GM12878 (cell line): Measurements from ENCODE around the gene ZNF628. TPM values are rescaled to one million over a fixed set of nuclear protein-coding genes. Genes with fewer than 3 reads are reported as not detected.

ENCODE experiments used
- CBX3 ChIP-seq: fragments of 200-600 bp; sonication (generic); IDR thresholded peaks from 2 replicates; pipeline ENCODE4 v1.6.1; 2016; ENCODE audit warnings: low read depth, borderline replicate concordance
- CHD1 ChIP-seq: IDR thresholded peaks from 2 replicates; pipeline ENCODE4 v1.6.1; 2012; ENCODE audit warnings: low read depth, low read length, improper control_type of control experiment
- DPF2 ChIP-seq: fragments of 450-650 bp; IDR thresholded peaks from 2 replicates; pipeline ENCODE4 v1.6.1; 2017; ENCODE audit warnings: mild to moderate bottlenecking
- EED ChIP-seq: sonication (generic); IDR thresholded peaks from 2 replicates; pipeline ENCODE4 v1.6.1; 2016; ENCODE audit warnings: antibody characterized with exemption, low read depth
- EGR1 ChIP-seq, 2 experiments: IDR thresholded peaks; 1 replicate in 1 of 2; 2 replicates in 1 of 2; pipeline ENCODE4 v1.6.1; 2011 to 2012; ENCODE audit warnings: low read depth in 2 of 2, low read length in 2 of 2, borderline replicate concordance in 1 of 2, mild to moderate bottlenecking in 1 of 2, moderate library complexity in 1 of 2
- FOXK2 ChIP-seq: fragments of 450-650 bp; IDR thresholded peaks from 2 replicates; pipeline ENCODE4 v1.6.1; 2017; ENCODE audit warnings: mild to moderate bottlenecking, moderate library complexity
- GATAD2B ChIP-seq: fragments of 450-650 bp; conservative IDR thresholded peaks from 2 replicates; pipeline ENCODE4 v1.6.1; 2017; ENCODE audit warnings: low read depth, mild to moderate bottlenecking, moderate library complexity
- KAT2A ChIP-seq: conservative IDR thresholded peaks from 2 replicates; pipeline ENCODE4 v1.6.1; 2011; ENCODE audit warnings: low read depth, low read length; ENCODE audit not compliant: control insufficient read depth
- NFYA ChIP-seq: IDR thresholded peaks from 2 replicates; pipeline ENCODE4 v1.6.1; 2011; ENCODE audit warnings: low read depth, mild to moderate bottlenecking, low read length, improper control_type of control experiment, borderline replicate concordance
- NFYB ChIP-seq: IDR thresholded peaks from 2 replicates; pipeline ENCODE4 v1.6.1; 2011; ENCODE audit warnings: low read depth, mild to moderate bottlenecking, low read length, improper control_type of control experiment, moderate library complexity; ENCODE audit not compliant: insufficient read depth
- POLR2AphosphoS5 ChIP-seq: IDR thresholded peaks from 2 replicates; pipeline ENCODE4 v1.6.1; 2011; ENCODE audit warnings: mild to moderate bottlenecking, low read length, inconsistent platforms
- RELA ChIP-seq: fragments of 450-650 bp; IDR thresholded peaks from 2 replicates; pipeline ENCODE4 v1.8.0; 2014; ENCODE audit warnings: borderline replicate concordance; ENCODE audit not compliant: partially characterized antibody
- SIX5 ChIP-seq: IDR thresholded peaks from 2 replicates; pipeline ENCODE4 v1.6.1; 2011; ENCODE audit warnings: mild to moderate bottlenecking, low read depth, low read length, moderate library complexity; ENCODE audit not compliant: severe bottlenecking
- TBL1XR1 ChIP-seq: IDR thresholded peaks from 2 replicates; pipeline ENCODE4 v1.6.1; 2012; ENCODE audit warnings: low read depth, low read length, improper control_type of control experiment
- polyA plus RNA-seq, 11 experiments: library from polyadenylated mRNA; depleted of rRNA in 4 of 11; unstranded in 6 of 11; stranded (reverse) in 5 of 11; fragments of >200 nt; fragmentation: Nextera tagmentation in 4 of 11; fragmentation: Illumina TruSeq in 1 of 11; extraction: Ambion mirVana in 4 of 11; extraction: Trizol in 1 of 11; gene quantifications; 1 replicate in 1 of 11; 2 replicates in 10 of 11; pipeline versions ENCODE4 v1.2.1 to v1.2.3, GENCODE V29; 2011 to 2016; ENCODE audit warnings: inconsistent platforms in 2 of 11, missing spikeins in 2 of 11, low read depth in 1 of 11
- total RNA-seq, 4 experiments: library from RNA; depleted of rRNA in 3 of 4; stranded (reverse); fragments of >200 nt in 3 of 4; fragmentation: Illumina TruSeq in 1 of 4; extraction: Trizol in 1 of 4; gene quantifications; 2 replicates each; pipeline versions ENCODE4 v1.2.1 to v1.2.3, GENCODE V29; 2013 to 2021
- TF ChIP-seq, protein P1 (sequence below): fragments of 450-650 bp; conservative IDR thresholded peaks from 2 replicates; pipeline ENCODE4 v1.6.1; 2017; ENCODE audit warnings: mild to moderate bottlenecking, moderate library complexity
- TF ChIP-seq, protein P2 (sequence below): fragments of 450-650 bp; IDR thresholded peaks from 2 replicates; pipeline ENCODE4 v1.6.1; 2018; ENCODE audit warnings: borderline replicate concordance, mild to moderate bottlenecking; ENCODE audit not compliant: partially characterized antibody
- TF ChIP-seq, protein P3 (sequence below): IDR thresholded peaks from 2 replicates; pipeline ENCODE4 v1.6.1; 2012; ENCODE audit warnings: low read depth, low read length, improper control_type of control experiment
- TF ChIP-seq, protein P4 (sequence below): IDR thresholded peaks from 2 replicates; pipeline ENCODE4 v1.6.1; 2012; ENCODE audit warnings: low read depth, low read length, improper control_type of control experiment
- TF ChIP-seq, protein P5 (sequence below): IDR thresholded peaks from 2 replicates; pipeline ENCODE4 v1.6.1; 2011; ENCODE audit warnings: low read depth, mild to moderate bottlenecking, low read length, moderate library complexity, borderline replicate concordance; ENCODE audit errors: extremely low read depth

Gene ZNF628
- total and polyA plus RNA-seq, 10 of the 15 experiments (the other 5 are each of a cell fraction or from before 2014, with no cell fraction given) = 0.04 to 11.3 (median 1.6) TPM; not detected in 1

DNA sequence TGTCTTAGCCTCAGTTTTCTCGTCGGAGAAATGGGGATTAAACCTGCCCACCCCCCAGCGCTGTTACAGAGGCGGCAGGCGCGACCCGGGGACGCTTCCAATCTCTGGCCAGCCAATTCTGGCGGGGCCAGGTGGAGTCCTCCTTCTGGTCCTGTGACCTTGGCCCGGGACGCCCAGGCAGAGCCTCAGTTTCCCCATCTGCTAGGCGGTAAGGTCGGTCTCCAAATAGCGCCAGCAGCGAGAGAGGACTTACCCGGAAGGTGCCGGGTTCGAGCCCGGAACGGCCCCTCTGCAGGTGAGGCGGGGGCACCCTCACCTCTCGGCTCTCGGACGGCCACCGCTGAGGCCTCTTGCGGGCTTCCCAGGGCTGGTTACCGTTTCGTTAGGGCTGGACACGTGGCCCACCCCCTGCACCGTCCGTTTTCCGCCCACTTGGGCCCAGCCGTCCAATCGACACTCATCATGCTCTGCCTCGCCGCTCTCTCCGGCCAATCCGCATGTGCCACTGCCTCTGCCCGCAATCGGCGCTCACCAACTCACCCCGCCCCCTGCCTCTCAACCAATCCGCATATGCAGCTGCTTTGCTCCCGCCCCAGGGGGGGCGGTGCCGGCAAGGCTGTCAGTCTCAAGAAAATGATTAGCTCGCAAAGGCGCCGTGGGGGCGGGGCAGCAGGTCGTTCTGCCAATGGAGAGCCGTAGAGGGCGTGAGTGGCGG, 15.0 kb upstream of the ZNF628 start, which contains the start of gene ISOC2 (continued):
- TF ChIP-seq, protein P1, sequence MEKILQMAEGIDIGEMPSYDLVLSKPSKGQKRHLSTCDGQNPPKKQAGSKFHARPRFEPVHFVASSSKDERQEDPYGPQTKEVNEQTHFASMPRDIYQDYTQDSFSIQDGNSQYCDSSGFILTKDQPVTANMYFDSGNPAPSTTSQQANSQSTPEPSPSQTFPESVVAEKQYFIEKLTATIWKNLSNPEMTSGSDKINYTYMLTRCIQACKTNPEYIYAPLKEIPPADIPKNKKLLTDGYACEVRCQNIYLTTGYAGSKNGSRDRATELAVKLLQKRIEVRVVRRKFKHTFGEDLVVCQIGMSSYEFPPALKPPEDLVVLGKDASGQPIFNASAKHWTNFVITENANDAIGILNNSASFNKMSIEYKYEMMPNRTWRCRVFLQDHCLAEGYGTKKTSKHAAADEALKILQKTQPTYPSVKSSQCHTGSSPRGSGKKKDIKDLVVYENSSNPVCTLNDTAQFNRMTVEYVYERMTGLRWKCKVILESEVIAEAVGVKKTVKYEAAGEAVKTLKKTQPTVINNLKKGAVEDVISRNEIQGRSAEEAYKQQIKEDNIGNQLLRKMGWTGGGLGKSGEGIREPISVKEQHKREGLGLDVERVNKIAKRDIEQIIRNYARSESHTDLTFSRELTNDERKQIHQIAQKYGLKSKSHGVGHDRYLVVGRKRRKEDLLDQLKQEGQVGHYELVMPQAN = peak; percentile 93
- TF ChIP-seq, protein P2, sequence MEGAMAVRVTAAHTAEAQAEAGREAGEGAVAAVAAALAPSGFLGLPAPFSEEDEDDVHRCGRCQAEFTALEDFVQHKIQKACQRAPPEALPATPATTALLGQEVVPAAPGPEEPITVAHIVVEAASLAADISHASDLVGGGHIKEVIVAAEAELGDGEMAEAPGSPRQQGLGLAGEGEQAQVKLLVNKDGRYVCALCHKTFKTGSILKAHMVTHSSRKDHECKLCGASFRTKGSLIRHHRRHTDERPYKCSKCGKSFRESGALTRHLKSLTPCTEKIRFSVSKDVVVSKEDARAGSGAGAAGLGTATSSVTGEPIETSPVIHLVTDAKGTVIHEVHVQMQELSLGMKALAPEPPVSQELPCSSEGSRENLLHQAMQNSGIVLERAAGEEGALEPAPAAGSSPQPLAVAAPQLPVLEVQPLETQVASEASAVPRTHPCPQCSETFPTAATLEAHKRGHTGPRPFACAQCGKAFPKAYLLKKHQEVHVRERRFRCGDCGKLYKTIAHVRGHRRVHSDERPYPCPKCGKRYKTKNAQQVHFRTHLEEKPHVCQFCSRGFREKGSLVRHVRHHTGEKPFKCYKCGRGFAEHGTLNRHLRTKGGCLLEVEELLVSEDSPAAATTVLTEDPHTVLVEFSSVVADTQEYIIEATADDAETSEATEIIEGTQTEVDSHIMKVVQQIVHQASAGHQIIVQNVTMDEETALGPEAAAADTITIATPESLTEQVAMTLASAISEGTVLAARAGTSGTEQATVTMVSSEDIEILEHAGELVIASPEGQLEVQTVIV = peak; percentile 13
- TF ChIP-seq TBL1XR1 (no peak), NFYB (peak; percentile 93), POLR2AphosphoS5 (peak; percentile 96), RELA (peak; percentile 49), GATAD2B (peak; percentile 57), FOXK2 (no peak), NFYA (peak; percentile 41), CHD1 (0 out of 2 replicates have a peak, but pooled peaks have one; percentile 36), EED (no peak), EGR1 (IDR thresholded peaks at IDR 0.05; ENCODE audit: borderline replicate concordance in 1 of 2, low read depth in 2 of 2, low read length in 2 of 2) (peak in 1 of 2 experiments; percentile 59; a peak in 2 of 3 replicates), DPF2 (peak; percentile 98), CBX3 (no peak), KAT2A (no peak), SIX5 (no peak)
- TF ChIP-seq, protein P3, sequence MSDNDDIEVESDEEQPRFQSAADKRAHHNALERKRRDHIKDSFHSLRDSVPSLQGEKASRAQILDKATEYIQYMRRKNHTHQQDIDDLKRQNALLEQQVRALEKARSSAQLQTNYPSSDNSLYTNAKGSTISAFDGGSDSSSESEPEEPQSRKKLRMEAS = peak; percentile 92
- TF ChIP-seq, protein P4, sequence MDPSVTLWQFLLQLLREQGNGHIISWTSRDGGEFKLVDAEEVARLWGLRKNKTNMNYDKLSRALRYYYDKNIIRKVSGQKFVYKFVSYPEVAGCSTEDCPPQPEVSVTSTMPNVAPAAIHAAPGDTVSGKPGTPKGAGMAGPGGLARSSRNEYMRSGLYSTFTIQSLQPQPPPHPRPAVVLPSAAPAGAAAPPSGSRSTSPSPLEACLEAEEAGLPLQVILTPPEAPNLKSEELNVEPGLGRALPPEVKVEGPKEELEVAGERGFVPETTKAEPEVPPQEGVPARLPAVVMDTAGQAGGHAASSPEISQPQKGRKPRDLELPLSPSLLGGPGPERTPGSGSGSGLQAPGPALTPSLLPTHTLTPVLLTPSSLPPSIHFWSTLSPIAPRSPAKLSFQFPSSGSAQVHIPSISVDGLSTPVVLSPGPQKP = no peak
- TF ChIP-seq, protein P5, sequence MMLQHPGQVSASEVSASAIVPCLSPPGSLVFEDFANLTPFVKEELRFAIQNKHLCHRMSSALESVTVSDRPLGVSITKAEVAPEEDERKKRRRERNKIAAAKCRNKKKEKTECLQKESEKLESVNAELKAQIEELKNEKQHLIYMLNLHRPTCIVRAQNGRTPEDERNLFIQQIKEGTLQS = peak; percentile 40; the same call in 1 of the 2 replicates
